Epithelial cell of esophagus (primary cell): ENCODE data around the gene PRRC2B.
"Not testable (repeated sequence)": the region's sequence is repeated elsewhere in the genome, so short reads cannot be mapped to it uniquely, and the experiment has no call there.

Experiments
- DNase-seq: peaks from one replicate; pipeline ENCODE4 v3.0.0; 2010; ENCODE audit warnings: low read depth
- H3K4me3 ChIP-seq: 2 replicates; pipeline ENCODE4 v1.5.1; 2011; ENCODE audit warnings: mild to moderate bottlenecking, low read length, control low read depth
- CTCF ChIP-seq: IDR thresholded peaks from 2 replicates; pipeline ENCODE4 v1.5.1; 2011; ENCODE audit warnings: low read depth, mild to moderate bottlenecking, low read length, control low read depth, inconsistent platforms; ENCODE audit not compliant: insufficient read depth; ENCODE audit errors: missing control alignments

The PRRC2B gene

GRCh38 chr9:131543141-131543540, 149.3 kb downstream of the PRRC2B start:
- DNase-seq: no peak
- H3K4me3 ChIP-seq: no peak overlapping the region
- no peak for TF ChIP-seq CTCF

- H3K4me3 ChIP-seq: no peak within 1 kb of the TSS
- TF ChIP-seq CTCF: no peak
Observed at GRCh38 chr9:131545003-131545785, 151.3 kb downstream of the PRRC2B start, which contains the start of gene PRRT1B. PRRT1B (plus strand) TSS chr9:131545523; CDS start chr9:131545616, 93 bp downstream.

GRCh38 chr9:131545786-131546335, 152.0 kb downstream of the PRRC2B start:
- no peak for DNase-seq
- H3K4me3 ChIP-seq: no peak overlapping the region
- TF ChIP-seq CTCF: no peak

More at GRCh38 chr9:131545003-131545785, 151.3 kb downstream of the PRRC2B start, which contains the start of gene PRRT1B:
- no peak for DNase-seq

GRCh38 chr9:131546336-131547084, 152.6 kb downstream of the PRRC2B start:
- DNase-seq: no peak
- no peak for TF ChIP-seq CTCF
- no peak overlapping the region for H3K4me3 ChIP-seq

- H3K4me3 ChIP-seq, DNase-seq: not testable (repeated sequence)
Observed at GRCh38 chr9:131549186-131549585, 155.3 kb downstream of the PRRC2B start.
